ENCODE measurements around the gene GALNT14. TPM values are rescaled to one million over a fixed set of nuclear protein-coding genes. Genes with fewer than 3 reads are reported as not detected.

Gene GALNT14, protein sequence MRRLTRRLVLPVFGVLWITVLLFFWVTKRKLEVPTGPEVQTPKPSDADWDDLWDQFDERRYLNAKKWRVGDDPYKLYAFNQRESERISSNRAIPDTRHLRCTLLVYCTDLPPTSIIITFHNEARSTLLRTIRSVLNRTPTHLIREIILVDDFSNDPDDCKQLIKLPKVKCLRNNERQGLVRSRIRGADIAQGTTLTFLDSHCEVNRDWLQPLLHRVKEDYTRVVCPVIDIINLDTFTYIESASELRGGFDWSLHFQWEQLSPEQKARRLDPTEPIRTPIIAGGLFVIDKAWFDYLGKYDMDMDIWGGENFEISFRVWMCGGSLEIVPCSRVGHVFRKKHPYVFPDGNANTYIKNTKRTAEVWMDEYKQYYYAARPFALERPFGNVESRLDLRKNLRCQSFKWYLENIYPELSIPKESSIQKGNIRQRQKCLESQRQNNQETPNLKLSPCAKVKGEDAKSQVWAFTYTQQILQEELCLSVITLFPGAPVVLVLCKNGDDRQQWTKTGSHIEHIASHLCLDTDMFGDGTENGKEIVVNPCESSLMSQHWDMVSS
- 0.31 TPM in 1 of 2 replicates, not detected in the other for total RNA-seq

DNA sequence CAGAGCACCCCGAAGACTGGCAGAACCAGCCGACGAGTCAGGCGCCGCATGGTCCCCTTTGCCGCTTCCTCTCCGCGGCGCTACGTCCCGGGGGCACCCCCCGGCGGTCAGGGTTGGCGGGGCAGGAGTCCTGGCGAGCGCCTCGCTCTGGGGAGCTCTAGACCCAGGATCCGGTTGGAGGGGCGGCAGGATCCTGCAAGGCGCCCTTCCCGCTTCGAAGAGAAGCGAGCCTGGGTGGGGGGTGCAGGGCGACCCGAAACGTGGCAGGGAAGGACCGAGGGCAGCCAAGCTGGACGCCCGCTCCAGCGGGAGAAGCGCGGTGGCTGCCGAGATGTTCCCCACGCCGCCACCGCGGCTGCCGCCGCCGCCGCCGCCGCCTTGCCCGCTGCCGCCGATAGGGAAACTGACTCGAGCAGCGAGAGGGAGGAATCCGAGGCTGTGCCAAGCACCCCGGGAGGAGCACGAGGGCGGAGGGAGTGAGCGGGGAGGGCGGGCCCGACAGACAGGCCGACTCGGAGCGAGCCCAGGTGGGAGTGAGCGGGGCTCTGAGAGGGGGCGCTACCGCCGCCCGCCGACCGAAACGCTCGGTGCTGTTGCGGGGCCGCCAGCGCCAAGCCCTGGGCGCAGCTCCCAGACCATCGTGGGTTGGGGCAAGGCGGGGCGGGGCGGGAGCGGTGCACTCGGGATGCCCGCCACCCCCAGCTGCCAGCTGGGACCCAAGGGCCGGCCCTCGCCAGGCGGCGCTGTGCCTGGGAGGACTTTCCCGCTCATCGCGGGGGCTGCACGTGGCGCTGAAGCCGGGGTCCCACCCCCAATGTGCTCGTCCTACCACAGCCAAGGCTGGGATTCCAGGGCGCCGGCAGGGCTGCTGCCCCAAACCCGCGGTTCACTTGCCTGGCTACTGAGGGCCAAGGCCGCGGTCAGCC lies at the start of gene GALNT14:
TSS of gene GALNT14 (minus strand) at position 404 of the 926 bp plus-strand sequence. CDS start at position 50, 354 bp downstream.

Other genes starting within 250 kb of the GALNT14 start
- not detected in 2 replicates for gene CAPN14, start 79.1 kb upstream of the GALNT14 start, total RNA-seq
- gene EHD3, start 95.7 kb upstream of the GALNT14 start, total RNA-seq: 4.2 and 5.8 TPM in 2 replicates

All from cardiac ventricle fibroblast (primary cell).